Measurements from ENCODE around the gene VPS72.
"Not testable (repeated sequence)": the region's sequence is repeated elsewhere in the genome, so short reads cannot be mapped to it uniquely, and the experiment has no call there.

The VPS72 gene, protein sequence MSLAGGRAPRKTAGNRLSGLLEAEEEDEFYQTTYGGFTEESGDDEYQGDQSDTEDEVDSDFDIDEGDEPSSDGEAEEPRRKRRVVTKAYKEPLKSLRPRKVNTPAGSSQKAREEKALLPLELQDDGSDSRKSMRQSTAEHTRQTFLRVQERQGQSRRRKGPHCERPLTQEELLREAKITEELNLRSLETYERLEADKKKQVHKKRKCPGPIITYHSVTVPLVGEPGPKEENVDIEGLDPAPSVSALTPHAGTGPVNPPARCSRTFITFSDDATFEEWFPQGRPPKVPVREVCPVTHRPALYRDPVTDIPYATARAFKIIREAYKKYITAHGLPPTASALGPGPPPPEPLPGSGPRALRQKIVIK

DNA sequence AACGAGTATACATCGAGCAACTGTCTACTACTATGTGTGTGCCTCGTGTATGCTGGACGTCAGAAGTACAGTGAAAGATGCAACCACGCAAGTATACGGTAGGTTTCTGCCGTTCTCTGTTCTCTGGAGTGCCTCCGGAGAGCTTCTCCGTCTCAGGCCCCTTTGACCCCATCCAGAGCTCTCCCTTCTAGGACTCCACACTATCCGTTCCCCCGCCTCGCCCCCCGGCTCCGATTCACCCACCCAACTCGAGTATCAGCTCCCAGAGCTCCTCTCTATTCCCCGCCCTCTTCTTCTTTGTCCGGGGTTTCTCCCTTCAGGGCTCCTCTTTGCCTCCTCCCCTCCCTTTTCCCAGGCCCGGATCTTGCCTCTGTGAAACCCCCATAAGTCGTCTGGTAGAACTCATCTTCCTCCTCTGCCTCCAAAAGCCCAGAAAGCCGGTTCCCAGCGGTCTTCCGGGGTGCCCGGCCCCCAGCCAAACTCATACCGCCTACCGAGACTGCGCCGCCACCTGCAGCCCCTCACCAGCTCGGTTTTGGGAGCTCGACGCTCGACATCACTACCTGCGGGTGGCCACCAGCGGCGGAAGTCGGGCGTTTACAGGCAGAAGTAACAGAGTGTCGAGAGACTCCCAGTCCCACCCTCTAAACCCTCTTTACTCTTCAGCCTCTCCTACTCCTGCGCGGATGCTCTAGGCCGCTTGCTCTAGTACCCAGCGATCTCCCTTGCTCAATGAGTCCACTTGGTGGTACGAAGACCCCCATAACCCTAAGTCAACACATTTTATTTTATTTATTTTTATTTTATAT, at the start of gene VPS72:
TSS of gene VPS72 (minus strand) at position 561 of the 809 bp plus-strand sequence. CDS start at position 485, 76 bp downstream.
- peak; percentile 91 for DNase-seq

DNA sequence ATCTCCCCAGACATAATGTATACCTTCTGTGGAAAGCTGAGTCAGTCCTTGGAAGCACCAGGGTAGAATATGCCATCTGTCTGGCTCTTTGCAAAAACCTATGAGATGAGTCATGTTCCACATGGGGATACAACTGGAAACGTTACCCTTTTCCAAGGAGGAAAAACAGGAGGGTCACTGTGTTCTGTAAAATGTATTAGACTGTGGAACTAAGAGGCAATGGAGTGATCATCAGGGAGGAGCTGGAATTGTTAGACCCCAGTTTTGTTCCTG, 48.4 kb upstream of the VPS72 start:
- no peak for DNase-seq

- DNase-seq = no peak
Observed at GRCh38 chr1:151237678-151238466, 47.9 kb upstream of the VPS72 start.

GRCh38 chr1:151235235-151235634, 45.2 kb upstream of the VPS72 start:
- DNase-seq = no peak

GRCh38 chr1:151222130-151222529, 32.1 kb upstream of the VPS72 start:
- no peak for DNase-seq

DNA sequence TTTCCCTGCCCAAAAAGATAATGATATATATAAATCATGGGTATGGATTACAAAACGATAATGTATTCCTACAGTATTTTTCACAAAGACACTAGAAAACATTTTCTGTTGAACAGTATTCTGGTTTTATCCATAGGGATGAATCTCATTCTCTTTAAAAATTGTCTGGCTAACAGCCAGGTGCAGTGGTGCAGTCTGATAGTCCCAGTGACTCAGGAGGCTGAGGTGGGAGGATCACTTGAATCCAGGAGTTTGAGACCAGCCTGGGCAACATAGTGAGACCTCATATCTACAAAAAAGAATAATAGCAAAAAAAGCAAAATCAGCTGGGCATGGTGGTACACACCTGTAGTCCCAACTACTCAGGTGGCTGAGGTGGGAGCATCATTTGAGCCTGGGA, 31.6 kb upstream of the VPS72 start:
- no peak for DNase-seq

- DNase-seq = no peak
Observed at GRCh38 chr1:151213560-151213959, 23.6 kb upstream of the VPS72 start.

GRCh38 chr1:151211972-151212705, 22.1 kb upstream of the VPS72 start:
- DNase-seq = peak; percentile 25

DNA sequence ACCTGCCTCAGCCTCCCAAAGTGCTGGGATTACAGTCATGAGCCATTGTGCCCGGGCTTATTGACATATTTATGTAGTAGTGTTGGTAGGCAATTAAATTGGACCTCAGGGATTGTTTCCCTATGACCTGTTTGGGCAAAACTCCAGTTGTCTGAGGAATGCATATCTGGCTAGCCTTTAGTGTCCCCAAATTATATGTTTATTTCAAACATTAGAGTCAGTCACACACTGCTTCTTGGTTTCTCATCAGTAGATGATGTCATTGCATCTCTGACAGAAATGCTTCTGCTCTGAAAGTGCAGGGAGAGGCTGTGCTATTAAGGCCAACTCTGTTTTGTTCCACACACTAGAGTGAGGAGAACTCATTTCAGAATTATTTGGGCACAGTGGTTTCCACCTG, 20.8 kb upstream of the VPS72 start:
- DNase-seq = no peak

DNA sequence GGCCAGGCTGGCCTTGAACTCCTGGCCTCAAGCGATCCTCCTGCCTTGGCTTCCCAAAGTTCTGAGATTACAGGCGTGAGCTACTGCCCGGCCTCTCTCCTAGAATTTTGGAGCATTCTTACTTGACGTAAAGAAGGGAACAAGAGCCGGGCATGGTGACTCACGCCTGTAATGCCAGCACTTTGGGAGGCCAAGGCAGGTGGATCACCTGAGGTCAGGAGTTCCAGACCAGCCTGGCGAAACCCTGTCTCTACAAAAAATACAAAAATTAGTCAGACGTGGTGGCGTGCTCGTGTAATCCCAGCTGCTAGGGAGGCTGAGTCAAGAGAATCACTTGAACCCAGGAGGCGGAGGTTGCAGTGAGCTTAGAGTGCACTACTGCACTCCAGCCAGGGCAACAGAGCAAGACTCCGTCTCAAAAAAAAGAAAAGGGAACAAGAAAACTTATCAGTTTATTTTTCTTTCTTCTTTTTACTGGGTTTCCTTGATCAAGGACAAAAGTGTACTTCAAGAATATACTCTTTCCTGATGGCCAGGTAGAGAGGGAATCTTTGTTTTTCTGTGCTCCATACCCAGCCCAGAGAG, 15.5 kb upstream of the VPS72 start:
- DNase-seq = not testable (repeated sequence)

GRCh38 chr1:151199873-151200581, 10.0 kb upstream of the VPS72 start:
- DNase-seq = peak; percentile 30

DNA sequence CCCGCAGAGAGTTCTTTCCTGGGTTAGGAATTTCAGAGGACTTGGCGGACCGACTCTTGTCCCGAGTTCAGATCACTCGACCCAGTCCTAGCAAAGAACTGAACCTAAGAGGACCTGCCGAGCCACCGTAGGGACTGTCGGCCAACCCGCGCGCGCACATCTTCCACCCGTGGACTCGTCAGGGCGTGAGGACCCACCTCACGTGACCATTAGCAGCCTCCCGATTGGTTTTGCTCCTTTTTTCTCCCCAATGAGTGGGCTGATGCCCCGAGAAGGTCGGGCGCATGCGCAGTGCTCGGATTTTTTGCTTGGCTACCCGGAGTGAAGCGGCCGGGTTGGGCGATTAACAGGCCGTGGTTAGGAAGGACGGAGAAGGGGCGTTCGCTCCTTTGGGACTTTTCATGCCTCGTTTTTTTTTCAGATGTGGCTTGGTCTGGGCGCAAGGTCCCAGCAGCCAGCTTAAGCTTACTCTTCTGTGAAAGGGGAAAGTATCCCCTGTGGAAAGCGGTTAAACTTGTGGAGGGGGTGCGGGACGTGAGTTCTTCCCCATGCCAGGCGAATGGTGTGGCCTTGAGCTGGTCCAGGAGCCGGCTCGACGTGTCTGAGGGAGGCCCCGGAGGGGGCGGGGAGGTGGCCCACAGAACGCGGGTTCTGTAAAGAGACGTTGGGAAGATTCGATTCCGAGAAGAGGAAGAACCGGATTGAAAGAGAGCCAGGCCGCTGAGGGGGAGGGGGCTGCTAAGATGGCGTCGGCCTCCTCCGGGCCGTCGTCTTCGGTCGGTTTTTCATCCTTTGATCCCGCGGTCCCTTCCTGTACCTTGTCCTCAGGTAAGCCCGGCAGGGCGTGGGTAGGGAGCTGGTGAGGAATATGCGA, 8.5 kb upstream of the VPS72 start, which contains the start of gene PIP5K1A:
TSS of gene PIP5K1A (plus strand) at position 299 of the 874 bp plus-strand sequence. CDS start at position 744, 445 bp downstream.
- peak; percentile 99 for DNase-seq

DNA sequence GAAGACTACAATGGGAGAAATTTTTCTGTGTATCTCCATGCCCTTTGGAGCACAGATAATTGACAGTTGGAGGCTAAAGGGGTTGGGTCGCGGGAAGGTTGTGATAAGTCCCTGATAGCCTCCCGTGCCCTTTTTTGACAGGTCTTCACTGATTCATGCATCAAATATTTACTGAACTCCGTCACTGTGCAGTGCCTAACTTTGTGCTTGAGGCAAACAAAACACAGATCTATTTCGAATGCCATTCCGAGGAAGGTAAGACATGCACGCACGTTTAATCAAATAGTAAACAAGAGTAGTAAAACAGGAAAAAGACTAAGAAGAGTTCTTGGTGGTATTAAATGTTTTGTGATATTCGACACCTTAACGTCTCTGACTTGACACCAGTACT, 7.9 kb upstream of the VPS72 start:
- no peak for DNase-seq

- peak; percentile 67 for DNase-seq
Observed at GRCh38 chr1:151196292-151196800, 6.3 kb upstream of the VPS72 start.

DNA sequence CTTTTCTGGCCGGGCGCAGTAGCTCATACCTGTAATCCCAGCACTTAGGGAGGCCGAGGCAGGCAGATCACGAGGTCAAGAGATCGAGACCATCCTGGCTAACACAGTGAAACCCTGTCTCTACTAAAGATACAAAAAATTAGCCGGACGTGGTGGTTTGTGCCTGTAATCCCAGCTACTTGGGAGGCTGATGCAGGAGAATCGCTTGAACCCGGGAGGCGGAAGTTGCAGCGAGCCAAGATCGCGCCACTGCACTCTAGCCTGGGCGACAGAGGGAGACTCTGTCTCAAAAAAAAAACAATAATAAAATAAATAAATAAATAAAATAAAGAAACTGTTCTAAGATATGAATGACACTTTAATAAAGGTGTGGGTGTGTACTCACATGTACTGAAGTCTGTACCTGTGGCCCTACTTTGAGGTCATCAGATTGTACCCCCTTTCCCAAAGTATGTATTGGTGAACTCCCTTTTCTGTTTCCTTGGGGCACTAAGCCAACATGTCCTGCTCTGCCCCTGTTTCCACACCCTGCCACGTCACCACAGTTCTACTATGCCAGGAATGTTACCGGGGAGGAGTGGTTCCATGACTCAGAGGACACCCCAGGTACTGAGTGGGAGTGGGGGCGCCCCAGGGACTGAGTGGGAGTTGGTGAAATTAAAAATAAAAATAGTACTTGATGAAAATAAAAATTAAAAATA, 5.0 kb upstream of the VPS72 start:
- not testable (repeated sequence) for DNase-seq

- no peak for DNase-seq
Observed at GRCh38 chr1:151193856-151194255, 3.9 kb upstream of the VPS72 start.

DNA sequence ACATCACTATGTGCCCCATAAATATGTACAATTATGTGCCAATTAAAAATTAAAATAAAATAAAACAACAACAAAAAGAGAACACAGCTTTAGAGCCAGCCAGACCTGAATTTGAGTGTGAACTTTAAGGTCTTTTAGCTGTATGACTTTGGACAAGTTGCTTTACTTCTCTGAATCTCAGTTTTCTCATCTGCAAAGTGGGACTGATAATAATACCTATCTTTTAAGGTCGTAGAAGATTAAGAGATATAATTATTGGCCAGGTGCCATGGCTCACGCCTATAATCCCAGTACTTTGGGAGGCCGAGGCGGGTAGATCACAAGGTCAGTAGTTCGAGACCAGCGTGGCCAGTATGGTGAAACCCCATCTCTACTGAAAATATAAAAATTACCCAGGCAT, 3.3 kb upstream of the VPS72 start:
- DNase-seq = no peak

DNA sequence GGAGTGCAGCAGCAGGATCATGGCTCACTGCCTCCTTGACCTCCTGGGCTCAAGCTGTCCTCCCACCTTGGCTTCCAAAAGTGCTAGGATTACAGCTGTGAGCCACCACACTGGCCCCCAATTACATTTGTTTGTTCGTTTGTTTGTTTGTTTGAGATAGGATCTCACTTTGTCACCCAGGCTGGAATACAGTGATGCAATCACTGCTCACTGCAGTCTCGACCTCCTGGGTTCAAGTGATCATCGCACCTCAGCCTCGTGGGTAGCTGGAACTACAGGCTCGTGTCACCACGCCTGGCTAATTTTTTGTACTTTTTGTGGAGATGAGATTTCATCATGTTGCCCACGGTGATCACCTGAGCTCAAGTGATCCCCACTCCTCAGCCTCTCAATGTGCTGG, 2.0 kb upstream of the VPS72 start:
- no peak for DNase-seq

DNA sequence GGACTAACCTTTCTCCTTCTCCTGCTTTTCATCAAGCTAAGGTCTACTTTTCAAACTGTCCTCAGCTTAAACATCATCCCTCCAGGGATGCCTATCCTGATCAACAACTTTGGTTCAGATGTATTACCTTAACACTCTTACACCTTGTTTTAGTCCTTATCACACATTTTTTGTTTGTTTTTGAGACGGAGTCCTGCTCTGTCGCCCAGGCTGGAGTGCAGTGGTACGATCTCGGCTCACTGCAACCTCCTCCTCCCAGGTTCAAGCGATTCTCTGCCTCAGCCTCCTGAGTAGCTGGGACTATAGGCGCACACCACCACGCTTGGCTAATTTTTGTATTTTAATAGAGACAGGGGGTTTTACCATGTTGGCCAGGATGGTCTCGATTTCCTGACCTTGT, 1.3 kb downstream of the VPS72 start:
- not testable (repeated sequence) for DNase-seq

GRCh38 chr1:151187205-151187604, 2.8 kb downstream of the VPS72 start:
- no peak for DNase-seq
